ENCODE data around the gene BUB1B.
"Not testable (repeated sequence)": the region's sequence is repeated elsewhere in the genome, so short reads cannot be mapped to it uniquely, and the experiment has no call there.

The BUB1B gene

DNA sequence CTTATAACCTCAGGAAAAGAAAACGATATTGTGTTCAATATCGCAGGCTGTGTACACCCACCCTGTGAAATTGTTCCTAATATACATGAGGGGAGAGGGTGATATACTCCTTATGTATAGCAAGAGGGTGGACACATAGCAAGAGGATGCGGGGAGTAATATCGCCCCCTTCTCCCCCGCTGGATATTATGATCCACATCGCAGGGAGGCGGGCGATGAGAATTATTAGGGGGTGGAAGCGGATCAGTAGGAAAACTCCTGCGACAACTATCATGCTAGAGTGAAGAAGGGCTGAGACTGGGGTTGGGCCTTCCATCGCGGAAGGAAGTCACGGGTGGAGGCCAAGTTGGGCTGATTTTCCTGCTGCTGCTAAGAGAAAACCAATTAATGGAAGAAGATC is 27.3 kb upstream of the BUB1B start:
- TF ChIP-seq, protein P1, sequence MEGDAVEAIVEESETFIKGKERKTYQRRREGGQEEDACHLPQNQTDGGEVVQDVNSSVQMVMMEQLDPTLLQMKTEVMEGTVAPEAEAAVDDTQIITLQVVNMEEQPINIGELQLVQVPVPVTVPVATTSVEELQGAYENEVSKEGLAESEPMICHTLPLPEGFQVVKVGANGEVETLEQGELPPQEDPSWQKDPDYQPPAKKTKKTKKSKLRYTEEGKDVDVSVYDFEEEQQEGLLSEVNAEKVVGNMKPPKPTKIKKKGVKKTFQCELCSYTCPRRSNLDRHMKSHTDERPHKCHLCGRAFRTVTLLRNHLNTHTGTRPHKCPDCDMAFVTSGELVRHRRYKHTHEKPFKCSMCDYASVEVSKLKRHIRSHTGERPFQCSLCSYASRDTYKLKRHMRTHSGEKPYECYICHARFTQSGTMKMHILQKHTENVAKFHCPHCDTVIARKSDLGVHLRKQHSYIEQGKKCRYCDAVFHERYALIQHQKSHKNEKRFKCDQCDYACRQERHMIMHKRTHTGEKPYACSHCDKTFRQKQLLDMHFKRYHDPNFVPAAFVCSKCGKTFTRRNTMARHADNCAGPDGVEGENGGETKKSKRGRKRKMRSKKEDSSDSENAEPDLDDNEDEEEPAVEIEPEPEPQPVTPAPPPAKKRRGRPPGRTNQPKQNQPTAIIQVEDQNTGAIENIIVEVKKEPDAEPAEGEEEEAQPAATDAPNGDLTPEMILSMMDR (conservative IDR thresholded peaks at IDR 0.05; ENCODE audit: low read depth, low read length), result no peak

DNA sequence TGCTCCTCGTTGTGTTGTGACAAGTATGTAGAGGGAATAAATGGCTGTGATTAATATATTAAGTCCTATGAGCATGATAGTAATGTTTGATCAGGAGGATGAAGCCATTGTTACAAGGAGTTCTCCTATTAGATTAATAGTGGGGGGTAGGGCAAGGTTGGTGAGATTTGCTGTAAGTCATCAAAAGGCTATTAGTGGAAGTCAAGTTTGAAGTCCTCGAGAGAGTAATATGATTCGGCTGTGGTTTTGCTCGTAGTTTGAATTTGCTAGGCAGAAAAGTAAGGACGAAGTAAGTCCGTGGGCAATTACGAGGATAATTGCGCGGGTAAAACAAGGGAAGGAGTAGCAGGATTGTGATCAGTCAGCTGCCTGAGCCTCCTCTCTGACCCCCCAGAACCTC is 26.0 kb upstream of the BUB1B start:
- TF ChIP-seq, protein P1 (conservative IDR thresholded peaks at IDR 0.05; ENCODE audit: low read depth, low read length), result no peak
- no peak for DNase-seq (ENCODE audit: low read depth)
- H3K4me3 ChIP-seq (ENCODE audit: low read length), result no peak overlapping the region

More for the DNA sequence above, 27.3 kb upstream of the BUB1B start:
- DNase-seq (ENCODE audit: low read depth), result no peak
- no peak overlapping the region for H3K4me3 ChIP-seq (ENCODE audit: low read length)

DNA sequence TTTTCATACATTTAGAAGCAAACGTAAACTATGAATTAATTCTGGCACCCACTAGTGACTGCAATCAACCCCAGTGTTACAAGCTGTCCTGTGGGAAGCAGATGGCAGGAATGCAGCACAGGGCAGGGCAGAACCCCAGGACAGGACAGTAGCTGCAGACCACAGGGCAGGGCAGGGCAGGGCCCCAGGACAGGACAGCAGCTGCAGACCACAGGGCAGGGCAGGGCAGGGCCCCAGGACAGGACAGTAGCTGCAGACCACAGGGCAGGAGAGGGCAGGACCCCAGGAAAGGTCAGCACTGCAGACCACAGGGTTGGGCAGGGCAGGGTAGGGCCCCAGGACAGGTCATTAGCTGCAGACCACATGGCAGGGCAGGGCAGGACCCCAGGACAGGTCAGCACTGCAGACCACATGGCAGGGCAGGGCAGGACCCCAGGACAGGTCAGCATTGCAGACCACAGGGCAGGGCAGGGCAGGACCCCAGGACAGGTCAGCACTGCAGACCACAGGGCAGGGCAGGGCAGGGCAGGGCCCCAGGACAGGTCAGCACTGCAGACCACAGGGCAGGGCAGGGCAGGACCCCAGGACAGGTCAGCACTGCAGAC is 24.9 kb upstream of the BUB1B start:
- DNase-seq (ENCODE audit: low read depth); H3K4me3 ChIP-seq (ENCODE audit: low read length): not testable (repeated sequence)

DNA sequence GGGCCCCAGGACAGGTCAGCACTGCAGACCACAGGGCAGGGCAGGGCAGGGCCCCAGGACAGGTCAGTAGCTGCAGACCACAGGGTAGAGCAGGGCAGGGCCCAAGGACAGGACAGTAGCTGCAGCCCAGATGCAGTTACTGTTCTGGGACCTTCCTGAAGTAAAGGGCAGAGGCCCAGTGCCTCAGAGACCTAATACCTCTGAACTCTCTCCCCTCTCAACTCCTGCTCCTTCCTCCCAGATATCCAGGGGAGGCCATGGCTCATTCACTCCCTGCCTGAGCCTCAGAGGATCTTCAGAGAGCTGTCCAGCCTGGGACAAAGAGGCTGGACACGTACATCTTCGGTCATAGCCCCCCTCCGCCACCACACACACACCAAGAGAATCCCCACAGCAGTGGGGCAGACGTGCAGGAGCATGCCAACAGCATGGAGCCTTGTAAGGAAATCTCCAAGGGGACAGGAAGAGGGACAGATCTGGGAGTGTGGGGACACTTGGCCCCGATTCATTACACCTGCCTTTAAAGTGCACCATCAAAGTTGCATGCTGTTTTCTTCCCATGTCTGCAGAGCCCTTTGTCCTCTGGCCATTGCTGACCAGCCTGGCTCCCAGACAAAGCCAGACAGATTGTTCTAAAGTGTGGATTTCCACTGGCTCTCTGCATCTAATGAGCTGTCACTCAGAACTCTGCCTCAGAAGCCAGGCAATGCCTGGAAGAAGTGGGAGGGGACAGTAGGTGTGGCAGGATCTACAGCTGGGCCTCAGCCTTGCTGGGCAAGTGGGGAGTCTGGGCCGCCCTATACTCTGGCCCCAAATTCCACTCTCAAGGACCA is 24.2 kb upstream of the BUB1B start:
- no peak for DNase-seq (ENCODE audit: low read depth)
- no peak overlapping the region for H3K4me3 ChIP-seq (ENCODE audit: low read length)
- TF ChIP-seq, protein P1 (conservative IDR thresholded peaks at IDR 0.05; ENCODE audit: low read depth, low read length), result no peak

DNA sequence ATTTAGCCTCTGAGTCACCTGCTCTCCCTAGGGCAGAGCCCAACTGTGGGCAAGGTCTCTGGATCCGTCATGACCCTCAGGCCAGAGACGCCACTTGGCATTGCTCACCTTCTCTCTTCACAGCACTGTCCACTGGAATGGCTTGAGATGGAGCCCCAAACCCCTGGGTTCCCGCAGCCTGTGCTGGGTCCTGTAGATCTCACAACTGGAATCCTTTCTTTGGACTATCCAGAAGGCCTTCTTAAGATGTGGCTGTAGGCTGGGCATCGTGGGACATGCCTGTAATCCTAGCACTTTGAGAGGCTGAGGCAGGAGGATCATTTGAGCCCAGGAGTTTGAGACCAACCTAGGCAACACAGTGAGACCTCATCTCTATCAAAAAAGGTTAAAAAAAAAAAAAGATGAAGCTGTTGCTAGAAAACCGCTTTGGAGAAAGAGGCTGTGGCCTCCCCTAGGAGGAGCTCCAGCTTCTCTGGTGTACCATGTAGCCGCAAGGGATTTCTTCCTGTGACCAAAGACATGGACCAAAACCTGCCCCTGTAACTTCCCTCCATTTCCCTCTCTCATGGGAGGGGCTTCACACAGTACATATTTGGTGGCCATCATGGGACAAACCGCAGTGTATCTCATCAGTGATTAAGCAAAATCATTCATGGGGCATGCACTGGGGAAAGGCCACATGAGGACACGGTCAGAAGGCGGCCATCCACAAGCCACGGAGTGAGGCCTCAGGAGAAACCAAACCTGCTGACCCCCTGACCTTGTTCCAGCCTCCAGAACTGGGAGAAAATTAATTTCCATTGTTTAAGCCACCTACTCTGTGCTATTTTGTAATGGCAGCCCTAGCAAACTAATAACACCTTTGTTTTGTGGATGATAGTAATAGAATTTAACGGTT is 23.3 kb upstream of the BUB1B start:
- TF ChIP-seq, protein P1 (conservative IDR thresholded peaks at IDR 0.05; ENCODE audit: low read depth, low read length), result no peak
- no peak overlapping the region for H3K4me3 ChIP-seq (ENCODE audit: low read length)
- no peak for DNase-seq (ENCODE audit: low read depth)

DNA sequence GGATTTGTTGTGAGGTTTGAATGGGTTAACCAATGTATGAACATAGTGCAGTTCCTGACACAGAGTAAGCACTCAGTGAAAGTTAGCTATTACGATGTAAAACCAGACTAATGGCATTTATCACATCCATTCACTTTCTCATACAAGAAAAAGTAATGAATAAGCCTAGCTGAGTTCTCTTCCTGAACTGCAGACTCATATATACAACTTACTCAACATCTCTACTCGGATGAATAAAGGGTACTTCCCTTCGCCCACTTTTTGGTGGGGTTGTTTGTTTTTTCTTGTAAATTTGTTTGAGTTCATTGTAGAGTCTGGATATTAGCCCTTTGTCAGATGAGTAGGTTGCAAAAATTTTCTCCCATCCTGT is 22.7 kb upstream of the BUB1B start:
- DNase-seq (ENCODE audit: low read depth); H3K4me3 ChIP-seq (ENCODE audit: low read length): not testable (repeated sequence)

DNA sequence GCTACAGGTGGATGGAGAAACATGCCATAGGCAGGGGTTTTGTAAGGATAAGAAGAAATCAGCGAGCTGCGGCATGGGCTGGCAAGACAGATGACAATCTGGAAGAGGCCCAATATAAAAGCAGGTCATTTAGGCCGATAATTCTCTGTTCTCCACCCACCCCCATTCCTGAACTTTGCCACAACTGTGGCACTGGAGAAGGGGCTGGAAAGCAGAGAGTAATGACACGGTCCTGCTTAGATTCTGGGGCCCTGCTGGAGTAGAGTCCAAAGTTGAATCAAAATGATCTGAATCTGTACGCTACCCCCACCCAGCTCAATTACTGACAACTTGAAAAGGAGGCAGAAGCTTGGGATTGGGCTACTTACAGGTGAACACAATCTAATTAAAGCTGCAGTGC is 18.4 kb upstream of the BUB1B start:
- TF ChIP-seq, protein P1 (conservative IDR thresholded peaks at IDR 0.05; ENCODE audit: low read depth, low read length), result no peak
- no peak overlapping the region for H3K4me3 ChIP-seq (ENCODE audit: low read length)
- no peak for DNase-seq (ENCODE audit: low read depth)

Data from retinal pigment epithelial cell (primary cell).